Measurements from ENCODE around the gene PTPRT.

Gene PTPRT

GRCh38 chr20:43231829-43232228, 42.1 kb upstream of the PTPRT start:
- TF ChIP-seq CTCF (IDR thresholded peaks at IDR 0.05), result no peak
- no peak overlapping the region for H3K4me3 ChIP-seq (ENCODE audit: low read depth in 1 of 2, low read length in 1 of 2)
- no peaks in the 10 kb centered on the region for H3K4me1 ChIP-seq (ENCODE audit: control insufficient read depth in 1 of 2, insufficient read depth in 1 of 2, low read depth in 1 of 2, low read length in 1 of 2)
- no peak overlapping the region for H3K27ac ChIP-seq
- H3K9me3 ChIP-seq, result no peaks in the 10 kb centered on the region
- no peaks in the 10 kb centered on the region for H3K27me3 ChIP-seq
- no peaks in the 10 kb centered on the region for H3K36me3 ChIP-seq

GRCh38 chr20:43229696-43230095, 40.0 kb upstream of the PTPRT start:
- H3K9me3 ChIP-seq, result no peaks in the 10 kb centered on the region
- no peak overlapping the region for H3K4me3 ChIP-seq (ENCODE audit: low read depth in 1 of 2, low read length in 1 of 2)
- no peaks in the 10 kb centered on the region for H3K27me3 ChIP-seq
- H3K27ac ChIP-seq, result no peak overlapping the region
- TF ChIP-seq CTCF (IDR thresholded peaks at IDR 0.05), result no peak
- no peaks in the 10 kb centered on the region for H3K4me1 ChIP-seq (ENCODE audit: control insufficient read depth in 1 of 2, insufficient read depth in 1 of 2, low read depth in 1 of 2, low read length in 1 of 2)
- H3K36me3 ChIP-seq, result no peaks in the 10 kb centered on the region

DNA sequence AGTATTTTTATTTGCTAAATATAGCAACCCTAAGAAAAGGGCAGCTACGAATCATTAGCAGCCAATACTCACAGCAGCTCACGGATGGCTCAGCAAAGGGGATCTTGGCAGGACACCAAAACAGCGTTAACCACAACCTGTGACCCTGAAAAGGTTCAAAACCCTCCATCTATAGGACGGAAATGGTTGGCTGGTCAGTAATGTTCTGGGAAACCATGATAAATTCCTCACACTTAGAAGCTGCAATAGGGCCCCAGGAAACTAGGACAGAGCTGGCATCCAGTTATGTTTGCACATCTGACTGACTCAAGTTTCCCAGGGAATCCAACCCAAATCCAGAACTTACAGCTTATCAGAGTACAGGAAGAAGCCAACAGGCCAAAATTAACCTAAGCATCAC, 30.9 kb upstream of the PTPRT start:
- no peaks in the 10 kb centered on the region for H3K36me3 ChIP-seq
- no peaks in the 10 kb centered on the region for H3K27me3 ChIP-seq
- no peak overlapping the region for H3K27ac ChIP-seq
- H3K9me3 ChIP-seq, result no peaks in the 10 kb centered on the region
- H3K4me1 ChIP-seq (ENCODE audit: control insufficient read depth in 1 of 2, insufficient read depth in 1 of 2, low read depth in 1 of 2, low read length in 1 of 2), result no peaks in the 10 kb centered on the region
- no peak overlapping the region for H3K4me3 ChIP-seq (ENCODE audit: low read depth in 1 of 2, low read length in 1 of 2)
- TF ChIP-seq CTCF (IDR thresholded peaks at IDR 0.05), result no peak

GRCh38 chr20:43210901-43211300, 21.2 kb upstream of the PTPRT start:
- Histone ChIP-seq H3K4me3 (ENCODE audit: low read depth in 1 of 2, low read length in 1 of 2) (no peak overlapping the region), H3K4me1 (ENCODE audit: control insufficient read depth in 1 of 2, insufficient read depth in 1 of 2, low read depth in 1 of 2, low read length in 1 of 2) (no peaks in the 10 kb centered on the region), H3K9me3 (no peaks in the 10 kb centered on the region), H3K27me3 (no peaks in the 10 kb centered on the region), H3K36me3 (no peaks in the 10 kb centered on the region), H3K27ac (no peak overlapping the region)
- no peak for TF ChIP-seq CTCF (IDR thresholded peaks at IDR 0.05)

DNA sequence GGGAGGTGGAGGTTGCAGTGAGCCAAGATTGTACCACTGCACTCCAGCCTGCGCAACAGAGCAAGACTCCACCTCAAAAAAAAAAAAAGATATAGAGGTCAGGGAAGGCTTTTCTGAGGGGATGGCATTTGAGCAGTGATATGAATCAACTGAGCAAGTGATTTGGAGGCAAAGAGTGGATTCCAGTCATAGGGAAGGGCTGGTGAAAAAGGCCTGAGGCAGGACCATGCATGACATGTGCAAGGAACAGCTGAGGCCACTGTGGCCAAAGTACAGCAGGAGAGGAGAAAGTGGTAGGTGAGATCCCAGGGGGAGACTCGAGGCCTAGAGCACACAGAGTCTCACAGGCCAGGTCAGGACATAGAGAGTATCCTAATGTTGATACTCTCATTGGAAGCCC, 20.1 kb upstream of the PTPRT start:
- Histone ChIP-seq H3K9me3 (no peaks in the 10 kb centered on the region), H3K4me1 (ENCODE audit: control insufficient read depth in 1 of 2, insufficient read depth in 1 of 2, low read depth in 1 of 2, low read length in 1 of 2) (no peaks in the 10 kb centered on the region), H3K4me3 (ENCODE audit: low read depth in 1 of 2, low read length in 1 of 2) (no peak overlapping the region), H3K27ac (no peak overlapping the region), H3K36me3 (no peaks in the 10 kb centered on the region), H3K27me3 (no peaks in the 10 kb centered on the region)
- TF ChIP-seq CTCF (IDR thresholded peaks at IDR 0.05), result no peak

- no peak for TF ChIP-seq CTCF (IDR thresholded peaks at IDR 0.05)
Observed at GRCh38 chr20:43205699-43206098, 16.0 kb upstream of the PTPRT start.

More at GRCh38 chr20:43205699-43206098, 16.0 kb upstream of the PTPRT start:
- no peaks in the 10 kb centered on the region for H3K36me3 ChIP-seq
- no peaks in the 10 kb centered on the region for H3K9me3 ChIP-seq
- no peaks in the 10 kb centered on the region for H3K4me1 ChIP-seq (ENCODE audit: control insufficient read depth in 1 of 2, insufficient read depth in 1 of 2, low read depth in 1 of 2, low read length in 1 of 2)
- H3K27me3 ChIP-seq, result no peaks in the 10 kb centered on the region
- H3K4me3 ChIP-seq (ENCODE audit: low read depth in 1 of 2, low read length in 1 of 2), result no peak overlapping the region
- no peak overlapping the region for H3K27ac ChIP-seq

All from neutrophil (primary cell).